Activated CD8-positive, alpha-beta memory T cell treated with anti-CD3 and anti-CD28 coated beads, Interleukin-2, amount 50 U/mL, for 48 hours (primary cell): ENCODE measurements around the gene CENPW.

Experiments used
- DNase-seq: peaks from one replicate; pipeline ENCODE4 v3.0.0-alpha.2; 2020

CENPW gene

GRCh38 chr6:126339796-126340609 is at the start of gene CENPW:
TSS of gene CENPW (plus strand) at chr6:126340115. CDS start at chr6:126340274, 159 bp downstream.
- DNase-seq: peak; percentile 99

- DNase-seq: no peak
Observed at GRCh38 chr6:126293891-126294524, 45.9 kb upstream of the CENPW start.

GRCh38 chr6:126300126-126300525 is 39.8 kb upstream of the CENPW start:
- DNase-seq: no peak

- DNase-seq: no peak
Observed at GRCh38 chr6:126300735-126301134, 39.2 kb upstream of the CENPW start.

- DNase-seq: no peak
Observed at GRCh38 chr6:126302191-126302590, 37.7 kb upstream of the CENPW start.

GRCh38 chr6:126307849-126308248 is 32.1 kb upstream of the CENPW start:
- DNase-seq: no peak

GRCh38 chr6:126308362-126308761 is 31.6 kb upstream of the CENPW start:
- DNase-seq: no peak

GRCh38 chr6:126312013-126312665 is 27.8 kb upstream of the CENPW start:
- DNase-seq: no peak

- DNase-seq: no peak
Observed at GRCh38 chr6:126313941-126314340, 26.0 kb upstream of the CENPW start.

GRCh38 chr6:126318797-126319196 is 21.1 kb upstream of the CENPW start:
- DNase-seq: no peak

GRCh38 chr6:126333729-126334128 is 6.2 kb upstream of the CENPW start:
- no peak for DNase-seq

GRCh38 chr6:126335210-126335609 is 4.7 kb upstream of the CENPW start:
- DNase-seq: no peak

- DNase-seq: no peak
Observed at GRCh38 chr6:126337323-126337722, 2.6 kb upstream of the CENPW start.

- no peak for DNase-seq
Observed at GRCh38 chr6:126341126-126341525, 1.2 kb downstream of the CENPW start.

GRCh38 chr6:126344181-126344580 is 4.3 kb downstream of the CENPW start:
- no peak for DNase-seq

- DNase-seq: no peak
Observed at GRCh38 chr6:126351960-126352359, 12.0 kb downstream of the CENPW start.

- DNase-seq: no peak
Observed at GRCh38 chr6:126352514-126352913, 12.6 kb downstream of the CENPW start.

- DNase-seq: no peak
Observed at GRCh38 chr6:126356526-126356925, 16.6 kb downstream of the CENPW start.

- DNase-seq: no peak
Observed at GRCh38 chr6:126359936-126360537, 20.1 kb downstream of the CENPW start.

- DNase-seq: no peak
Observed at GRCh38 chr6:126361832-126362440, 22.0 kb downstream of the CENPW start.

GRCh38 chr6:126367849-126368248 is 27.9 kb downstream of the CENPW start:
- DNase-seq: no peak

- no peak for DNase-seq
Observed at GRCh38 chr6:126372626-126373025, 32.7 kb downstream of the CENPW start.

- no peak for DNase-seq
Observed at GRCh38 chr6:126373344-126373743, 33.4 kb downstream of the CENPW start.
